ENCODE results near the gene TMEM269.
A peak's percentile ranks its signal among the peaks of the same experiment; 100 is the strongest.

The TMEM269 gene

GRCh38 chr1:42783092-42783491, 1.7 kb upstream of the TMEM269 start:
- H3K27ac ChIP-seq, result no peak overlapping the region
- H3K36me3 ChIP-seq (replicated peaks), result peaks cover 6% of the 10 kb centered on the region
- no peak for TF ChIP-seq CTCF (IDR thresholded peaks at IDR 0.05; ENCODE audit: low read depth, low read length, missing control alignments)
- no peaks in the 10 kb centered on the region for H3K27me3 ChIP-seq (replicated peaks)
- no peak overlapping the region for H3K4me3 ChIP-seq (ENCODE audit: low read depth, low read length)
- no peak for DNase-seq
- in situ Hi-C loops (cut with HindIII; ENCODE audit: low pct_ligation_motif_present, low sequenced_read_pairs), result no loop called here

- peaks cover 4% of the 10 kb centered on the region for H3K36me3 ChIP-seq (replicated peaks)
- H3K4me3 ChIP-seq (ENCODE audit: low read depth, low read length), result peak overlapping the region; percentile 48
- no peak for TF ChIP-seq CTCF (IDR thresholded peaks at IDR 0.05; ENCODE audit: low read depth, low read length, missing control alignments)
- no peaks in the 10 kb centered on the region for H3K27me3 ChIP-seq (replicated peaks)
- in situ Hi-C loops (cut with HindIII; ENCODE audit: low pct_ligation_motif_present, low sequenced_read_pairs), result no loop called here
- DNase-seq, result no peak
- no peak overlapping the region for H3K27ac ChIP-seq
Observed at GRCh38 chr1:42784547-42784945, 245 bp upstream of the TMEM269 start.

GRCh38 chr1:42786097-42786496, 1.3 kb downstream of the TMEM269 start:
- Histone ChIP-seq H3K4me3 (ENCODE audit: low read depth, low read length) (no peak overlapping the region), H3K36me3 (replicated peaks) (peaks cover 2% of the 10 kb centered on the region), H3K27ac (no peak overlapping the region), H3K27me3 (replicated peaks) (no peaks in the 10 kb centered on the region)
- TF ChIP-seq CTCF (IDR thresholded peaks at IDR 0.05; ENCODE audit: low read depth, low read length, missing control alignments), result no peak
- in situ Hi-C loops (cut with HindIII; ENCODE audit: low pct_ligation_motif_present, low sequenced_read_pairs), result no loop called here
- no peak for DNase-seq

GRCh38 chr1:42788021-42788420, 3.2 kb downstream of the TMEM269 start:
- H3K36me3 ChIP-seq (replicated peaks), result no peaks in the 10 kb centered on the region
- TF ChIP-seq CTCF (IDR thresholded peaks at IDR 0.05; ENCODE audit: low read depth, low read length, missing control alignments), result no peak
- no peak overlapping the region for H3K4me3 ChIP-seq (ENCODE audit: low read depth, low read length)
- H3K27ac ChIP-seq, result no peak overlapping the region
- H3K27me3 ChIP-seq (replicated peaks), result no peaks in the 10 kb centered on the region
- no peak for DNase-seq
- in situ Hi-C loops (cut with HindIII; ENCODE audit: low pct_ligation_motif_present, low sequenced_read_pairs), result no loop called here

GRCh38 chr1:42793824-42794223, 9.0 kb downstream of the TMEM269 start:
- no peaks in the 10 kb centered on the region for H3K27me3 ChIP-seq (replicated peaks)
- TF ChIP-seq CTCF (IDR thresholded peaks at IDR 0.05; ENCODE audit: low read depth, low read length, missing control alignments), result no peak
- H3K27ac ChIP-seq, result no peak overlapping the region
- in situ Hi-C loops (cut with HindIII; ENCODE audit: low pct_ligation_motif_present, low sequenced_read_pairs), result no loop called here
- no peaks in the 10 kb centered on the region for H3K36me3 ChIP-seq (replicated peaks)
- no peak overlapping the region for H3K4me3 ChIP-seq (ENCODE audit: low read depth, low read length)
- DNase-seq, result no peak

GRCh38 chr1:42797414-42797813, 12.6 kb downstream of the TMEM269 start:
- DNase-seq, result no peak

More at GRCh38 chr1:42797414-42797813, 12.6 kb downstream of the TMEM269 start:
- Histone ChIP-seq H3K27ac (no peak overlapping the region), H3K36me3 (replicated peaks) (no peaks in the 10 kb centered on the region), H3K27me3 (replicated peaks) (no peaks in the 10 kb centered on the region), H3K4me3 (ENCODE audit: low read depth, low read length) (no peak overlapping the region)
- in situ Hi-C loops (cut with HindIII; ENCODE audit: low pct_ligation_motif_present, low sequenced_read_pairs), result no loop called here
- no peak for TF ChIP-seq CTCF (IDR thresholded peaks at IDR 0.05; ENCODE audit: low read depth, low read length, missing control alignments)

Measured in brain microvascular endothelial cell (primary cell).